HepG2 (cell line): ENCODE measurements around the gene DLX1. TPM values are rescaled to one million over a fixed set of nuclear protein-coding genes. Genes with fewer than 3 reads are reported as not detected.
A peak's percentile ranks its signal among the peaks of the same experiment; 100 is the strongest.

ENCODE experiments used
- RARA ChIP-seq: IDR thresholded peaks from 2 replicates; pipeline ENCODE4 v1.6.1; 2016; ENCODE audit warnings: missing genetic modification reagents, missing compliant biosample characterization
- ZNF225 ChIP-seq: sonication (generic); formaldehyde crosslinking; IDR thresholded peaks from 2 replicates; pipeline ENCODE4 v1.4.0; 2020; ENCODE audit warnings: mild to moderate bottlenecking, missing genetic modification reagents
- ZNF333 ChIP-seq: sonication (generic); formaldehyde crosslinking; IDR thresholded peaks from 2 replicates; pipeline ENCODE4 v1.4.0; 2020; ENCODE audit warnings: mild to moderate bottlenecking, missing genetic modification reagents, borderline replicate concordance
- polyA plus RNA-seq, 8 experiments: library from polyadenylated mRNA; depleted of rRNA in 3 of 8; stranded (reverse) in 7 of 8; unstranded in 1 of 8; fragments of >200 nt; fragmentation: Illumina TruSeq in 4 of 8; extraction: Trizol in 4 of 8; gene quantifications; 2 replicates each; pipeline versions ENCODE4 v1.2.1 to v1.2.3, GENCODE V29; 2011 to 2016; ENCODE audit warnings: low read depth in 4 of 8, missing spikeins in 1 of 8, mixed read lengths in 1 of 8; ENCODE audit not compliant: insufficient read depth in 1 of 8
- total RNA-seq, 5 experiments: library from RNA; depleted of rRNA; stranded (reverse); fragments of >200 nt; fragmentation: Illumina TruSeq; extraction: Trizol; gene quantifications; 2 replicates each; pipeline ENCODE4 v1.2.3, GENCODE V29; 2016; ENCODE audit warnings: low read depth in 1 of 5
- TF ChIP-seq, protein P1 (sequence below): sonication (generic); formaldehyde crosslinking; IDR thresholded peaks from 2 replicates; pipeline ENCODE4 v1.4.0; 2020; ENCODE audit warnings: mild to moderate bottlenecking, missing genetic modification reagents, borderline replicate concordance

The DLX1 gene
- total and polyA plus RNA-seq, 2 of the 13 experiments (the other 11 are each of a cell fraction or from before 2014, with no cell fraction given): 0.18 to 0.86 TPM

DNA sequence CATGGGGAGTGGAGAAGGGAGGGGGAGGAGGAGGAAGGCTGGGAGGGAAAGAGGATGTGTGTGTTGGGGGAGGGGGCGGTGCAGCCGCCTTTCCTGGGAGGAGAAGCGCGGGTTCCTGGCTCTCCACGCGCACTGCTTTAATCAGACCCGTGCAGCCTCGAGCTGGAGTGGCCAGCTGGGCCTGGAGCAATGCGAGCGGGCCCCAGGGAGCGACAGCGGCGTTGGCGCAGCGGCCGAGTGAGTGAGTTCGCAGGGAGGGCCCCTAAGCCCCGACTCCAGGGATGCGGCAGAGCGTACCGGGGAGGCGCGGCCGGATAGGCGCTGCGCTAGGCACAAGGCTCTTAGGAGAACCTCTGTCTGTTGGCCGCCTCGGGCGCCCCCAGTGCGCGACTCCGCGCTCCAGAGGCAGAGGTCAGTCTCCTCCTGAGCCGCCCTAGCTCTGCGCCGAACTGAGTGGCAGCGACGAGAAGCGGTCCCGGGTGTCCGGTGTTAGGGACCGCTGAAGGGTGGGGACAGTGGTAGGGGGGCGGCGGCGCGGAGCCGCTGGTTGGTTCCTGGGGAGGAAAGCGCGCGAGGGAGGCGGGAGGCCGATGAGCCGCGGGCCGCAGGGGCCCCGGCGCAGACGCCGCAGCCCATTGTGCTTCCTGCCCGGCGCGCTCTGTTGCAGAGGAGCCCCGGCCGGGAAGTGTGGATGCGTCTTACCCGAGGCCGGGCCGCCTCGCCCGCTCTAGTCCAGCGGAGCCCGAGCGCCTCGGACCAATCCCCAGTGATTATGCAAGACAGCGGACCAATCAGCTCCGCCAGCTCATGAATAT, 455 bp upstream of the DLX1 start (continued):
- TF ChIP-seq ZNF225 (no peak; the same call in 1 of the 2 replicates), RARA (CRISPR knock-in tag) (no peak), ZNF333 (CRISPR knock-in tag) (peak; percentile 38; the same call in 1 of the 2 replicates)
- TF ChIP-seq, protein P1, sequence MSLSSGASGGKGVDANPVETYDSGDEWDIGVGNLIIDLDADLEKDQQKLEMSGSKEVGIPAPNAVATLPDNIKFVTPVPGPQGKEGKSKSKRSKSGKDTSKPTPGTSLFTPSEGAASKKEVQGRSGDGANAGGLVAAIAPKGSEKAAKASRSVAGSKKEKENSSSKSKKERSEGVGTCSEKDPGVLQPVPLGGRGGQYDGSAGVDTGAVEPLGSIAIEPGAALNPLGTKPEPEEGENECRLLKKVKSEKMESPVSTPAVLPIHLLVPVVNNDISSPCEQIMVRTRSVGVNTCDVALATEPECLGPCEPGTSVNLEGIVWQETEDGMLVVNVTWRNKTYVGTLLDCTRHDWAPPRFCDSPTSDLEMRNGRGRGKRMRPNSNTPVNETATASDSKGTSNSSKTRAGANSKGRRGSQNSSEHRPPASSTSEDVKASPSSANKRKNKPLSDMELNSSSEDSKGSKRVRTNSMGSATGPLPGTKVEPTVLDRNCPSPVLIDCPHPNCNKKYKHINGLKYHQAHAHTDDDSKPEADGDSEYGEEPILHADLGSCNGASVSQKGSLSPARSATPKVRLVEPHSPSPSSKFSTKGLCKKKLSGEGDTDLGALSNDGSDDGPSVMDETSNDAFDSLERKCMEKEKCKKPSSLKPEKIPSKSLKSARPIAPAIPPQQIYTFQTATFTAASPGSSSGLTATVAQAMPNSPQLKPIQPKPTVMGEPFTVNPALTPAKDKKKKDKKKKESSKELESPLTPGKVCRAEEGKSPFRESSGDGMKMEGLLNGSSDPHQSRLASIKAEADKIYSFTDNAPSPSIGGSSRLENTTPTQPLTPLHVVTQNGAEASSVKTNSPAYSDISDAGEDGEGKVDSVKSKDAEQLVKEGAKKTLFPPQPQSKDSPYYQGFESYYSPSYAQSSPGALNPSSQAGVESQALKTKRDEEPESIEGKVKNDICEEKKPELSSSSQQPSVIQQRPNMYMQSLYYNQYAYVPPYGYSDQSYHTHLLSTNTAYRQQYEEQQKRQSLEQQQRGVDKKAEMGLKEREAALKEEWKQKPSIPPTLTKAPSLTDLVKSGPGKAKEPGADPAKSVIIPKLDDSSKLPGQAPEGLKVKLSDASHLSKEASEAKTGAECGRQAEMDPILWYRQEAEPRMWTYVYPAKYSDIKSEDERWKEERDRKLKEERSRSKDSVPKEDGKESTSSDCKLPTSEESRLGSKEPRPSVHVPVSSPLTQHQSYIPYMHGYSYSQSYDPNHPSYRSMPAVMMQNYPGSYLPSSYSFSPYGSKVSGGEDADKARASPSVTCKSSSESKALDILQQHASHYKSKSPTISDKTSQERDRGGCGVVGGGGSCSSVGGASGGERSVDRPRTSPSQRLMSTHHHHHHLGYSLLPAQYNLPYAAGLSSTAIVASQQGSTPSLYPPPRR (CRISPR knock-in tag): peak; percentile 39; the same call in 1 of the 2 replicates
